GM12878 (cell line): ENCODE measurements around the gene ATF3. TPM values are rescaled to one million over a fixed set of nuclear protein-coding genes. Genes with fewer than 3 reads are reported as not detected.

Experiments
- ATAC-seq: fragments of 200-7000 bp; cut with Tn5 transposase; 3 replicates; pipeline ENCODE4 v1.9.1; 2020; ENCODE audit warnings: mild to moderate bottlenecking, moderate library complexity
- BruUV-seq: library from RNA; stranded (reverse); fragments of 400-500 nt; replicated peaks from 2 replicates; lab custom pipeline; 2021; lab: Mats Ljungman, UMichigan
- CTCF ChIA-PET: fragments of 300-600 bp; sonication (Branson Sonifier 250); formaldehyde crosslinking; extraction: SDS; loops from one replicate; lab custom pipeline; 2021; ENCODE audit warnings: inconsistent platforms; lab: Yijun Ruan, JAX
- POLR2A ChIA-PET: fragments of 350-600 bp; formaldehyde crosslinking; extraction: SDS; loops from one replicate; lab custom pipeline; 2021; ENCODE audit warnings: inconsistent platforms; lab: Charles Lee
- RAD21 ChIA-PET: fragments of 300-600 bp; sonication (Branson Sonifier 250); formaldehyde crosslinking; loops from one replicate; lab custom pipeline; 2023; ENCODE audit warnings: antibody characterized with exemption; ENCODE audit not compliant: unreplicated experiment; lab: Charles Lee
- SMC1A ChIA-PET: fragments of 300-600 bp; sonication (Branson Sonifier 250); formaldehyde crosslinking; loops from one replicate; lab custom pipeline; 2023; ENCODE audit not compliant: unreplicated experiment, uncharacterized antibody; lab: Charles Lee
- DNase-seq: peaks from one replicate; pipeline ENCODE4 v3.0.0-alpha.2; 2011; ENCODE audit warnings: low read depth, low spot score
- FAIRE-seq: peaks from 3 replicates; lab custom pipeline; 2011; peaks lifted over from hg19 to GRCh38; lab: Jason Lieb, UNC
- H2AFZ ChIP-seq: 2 replicates; pipeline ENCODE4 v1.6.0; 2011; ENCODE audit warnings: low read depth, low read length, control low read depth; ENCODE audit not compliant: control insufficient read depth
- H3K27ac ChIP-seq: 2 replicates; pipeline ENCODE4 v1.5.1; 2011; ENCODE audit warnings: control low read depth; ENCODE audit not compliant: control insufficient read depth, insufficient read depth
- H3K27me3 ChIP-seq, 2 experiments: replicated peaks in 1 of 2; 2 replicates each; pipeline versions ENCODE4 v1.6.0 to v1.6.1; 2011; ENCODE audit warnings: low read length in 1 of 2; ENCODE audit not compliant: control insufficient read depth in 2 of 2, insufficient read depth in 2 of 2
- H3K36me3 ChIP-seq, 2 experiments: 2 replicates each; pipeline ENCODE4 v1.5.1; 2011; ENCODE audit warnings: low read length in 1 of 2; ENCODE audit not compliant: control insufficient read depth in 2 of 2, insufficient read depth in 2 of 2
- H3K4me1 ChIP-seq: 2 replicates; pipeline ENCODE4 v1.6.1; 2011; ENCODE audit warnings: mild to moderate bottlenecking, low read length, moderate library complexity, mixed read lengths; ENCODE audit not compliant: control insufficient read depth, insufficient read depth
- H3K4me2 ChIP-seq: 2 replicates; pipeline ENCODE4 v1.6.0; 2011; ENCODE audit warnings: control low read depth; ENCODE audit not compliant: control insufficient read depth, insufficient read depth
- H3K4me3 ChIP-seq: fragments of 200-600 bp; sonication (generic); 2 replicates; pipeline ENCODE4 v1.5.1; 2016
- H3K79me2 ChIP-seq: 2 replicates; pipeline ENCODE4 v1.6.0; 2011; ENCODE audit warnings: low read length; ENCODE audit not compliant: control insufficient read depth, insufficient read depth
- H3K9ac ChIP-seq: 2 replicates; pipeline ENCODE4 v1.8.0; 2011; ENCODE audit warnings: low read length, control low read depth, mixed read lengths; ENCODE audit not compliant: control insufficient read depth, insufficient read depth
- H3K9me3 ChIP-seq: replicated peaks from 3 replicates; pipeline ENCODE4 v1.5.1; 2011; ENCODE audit warnings: mild to moderate bottlenecking, low read length; ENCODE audit not compliant: control insufficient read depth, insufficient read depth
- H4K20me1 ChIP-seq: 2 replicates; pipeline ENCODE4 v1.6.0; 2011; ENCODE audit not compliant: control insufficient read depth, insufficient read depth
- FOXK2 ChIP-seq: fragments of 450-650 bp; IDR thresholded peaks from 2 replicates; pipeline ENCODE4 v1.6.1; 2017; ENCODE audit warnings: mild to moderate bottlenecking, moderate library complexity
- NFIC ChIP-seq: IDR thresholded peaks from 2 replicates; pipeline ENCODE4 v1.6.1; 2012; ENCODE audit warnings: low read depth, mild to moderate bottlenecking, inconsistent platforms, low read length, moderate library complexity
- WGBS: methylation state at CpG from one replicate; pipeline ENCODE4 v1.1.6; 2016; ENCODE audit warnings: low lambda C conversion rate; ENCODE audit not compliant: insufficient replicate concordance, insufficient coverage; ENCODE audit errors: missing lambda C conversion rate; 5-methylcytosine and 5-hydroxymethylcytosine counted together
- in situ Hi-C: fragments of 300-500 bp; cut with MboI; formaldehyde crosslinking; loops from 9 replicates; pipeline ENCODE4 v1.14.3; 2018; ENCODE audit warnings: mixed read lengths
- intact Hi-C: fragments of 100-400 bp; cut with micrococcal nuclease; formaldehyde crosslinking; loops from one replicate; pipeline ENCODE4 v1.14.2; 2022; ENCODE audit not compliant: unreplicated experiment
- polyA plus RNA-seq, 11 experiments: library from polyadenylated mRNA; depleted of rRNA in 4 of 11; unstranded in 6 of 11; stranded (reverse) in 5 of 11; fragments of >200 nt; fragmentation: Nextera tagmentation in 4 of 11; fragmentation: Illumina TruSeq in 1 of 11; extraction: Ambion mirVana in 4 of 11; extraction: Trizol in 1 of 11; gene quantifications; 1 replicate in 1 of 11; 2 replicates in 10 of 11; pipeline versions ENCODE4 v1.2.1 to v1.2.3, GENCODE V29; 2011 to 2016; ENCODE audit warnings: inconsistent platforms in 2 of 11, missing spikeins in 2 of 11, low read depth in 1 of 11
- total RNA-seq, 4 experiments: library from RNA; depleted of rRNA in 3 of 4; stranded (reverse); fragments of >200 nt in 3 of 4; fragmentation: Illumina TruSeq in 1 of 4; extraction: Trizol in 1 of 4; gene quantifications; 2 replicates each; pipeline versions ENCODE4 v1.2.1 to v1.2.3, GENCODE V29; 2013 to 2021

The ATF3 gene
- total and polyA plus RNA-seq, 10 of the 15 experiments (the other 5 are each of a cell fraction or from before 2014, with no cell fraction given): 3.0 to 13.9 (median 8.3) TPM

DNA sequence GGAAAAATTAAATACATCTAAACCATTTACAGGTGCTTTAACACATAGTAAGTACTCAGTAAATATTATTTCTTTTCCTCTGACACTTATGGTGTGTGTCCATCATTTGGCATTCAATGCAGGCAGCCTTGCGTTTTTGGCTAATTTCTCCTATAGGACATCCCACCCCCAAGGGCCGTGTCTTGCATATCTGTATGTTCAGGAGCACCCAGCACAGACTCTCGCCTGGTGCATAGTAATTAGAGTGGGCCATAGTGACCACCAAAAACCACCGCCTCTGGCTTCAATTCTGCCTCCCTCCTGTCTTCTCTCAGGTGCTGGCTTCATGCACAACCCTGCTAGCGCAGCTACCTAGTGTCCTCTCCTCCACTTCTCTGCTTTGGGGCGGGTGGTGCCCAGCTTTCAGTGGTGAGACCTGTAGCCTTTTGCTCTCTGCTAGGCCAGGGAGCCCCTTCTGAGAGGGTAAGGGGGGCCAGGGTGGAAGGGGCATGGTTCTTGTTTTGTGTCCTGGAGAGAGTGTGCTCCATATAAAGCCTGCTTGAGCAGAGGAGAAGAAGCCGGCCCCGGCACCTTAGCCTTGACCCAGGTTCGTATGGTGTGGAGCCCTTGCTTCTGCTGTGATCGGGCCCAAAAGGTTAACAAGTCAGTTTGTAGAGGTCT lies 57.7 kb downstream of the ATF3 start:
- 77% methylated on average over 10 of the region's 10 CpGs for WGBS
- Histone ChIP-seq H3K9me3 (no peaks in the 10 kb centered on the region), H3K79me2 (no peaks in the 10 kb centered on the region), H3K27ac (no peak overlapping the region), H3K27me3 (no peaks in the 10 kb centered on the region), H3K4me1 (peaks cover 31% of the 10 kb centered on the region), H3K4me3 (no peak overlapping the region), H3K4me2 (no peak overlapping the region), H3K9ac (no peak overlapping the region), H4K20me1 (no peaks in the 10 kb centered on the region), H2AFZ (no peak overlapping the region), H3K36me3 (no peaks in the 10 kb centered on the region)
- RAD21 ChIA-PET: interaction anchor here (1.1 to 5.3 kb wide), 18 partner anchors 12 to 329 kb away, joined by 3 to 66 read pairs (median 13); partner anchors contain the start of gene BATF3
- TF ChIP-seq NFIC (no peak), FOXK2 (no peak)
- no peak for FAIRE-seq
- DNase-seq: no peak
- intact Hi-C loops (loop anchor here (10.0 kb wide), 1 partner anchor 399 kb away; no protein-coding TSS in a partner anchor), in situ Hi-C loops (loop anchor here (5.0 kb wide), 1 partner anchor 331 kb away; no protein-coding TSS in a partner anchor)
- CTCF ChIA-PET: interaction anchor here (0.8 to 5.6 kb wide), 34 partner anchors 11 to 339 kb away, joined by 3 to 103 read pairs (median 10); partner anchors contain the start of gene BATF3
- POLR2A ChIA-PET: interaction anchor here (2.6 kb wide), 1 partner anchor 11 kb away, joined by 15 read pairs; no protein-coding TSS in a partner anchor
- ATAC-seq: no peak
- no TSS peak for BruUV-seq
- SMC1A ChIA-PET: interaction anchor here (0.6 to 5.7 kb wide), 25 partner anchors 12 to 434 kb away, joined by 3 to 80 read pairs (median 10); partner anchors contain the start of gene BATF3
